WTC11 (cell line): ENCODE data around the gene MAP2K1.

Experiments
- ATF2 ChIP-seq: sonication (generic); formaldehyde crosslinking; IDR thresholded peaks from 2 replicates; pipeline ENCODE4 v1.8.1; 2022; ENCODE audit warnings: low read depth, missing genetic modification reagents, borderline replicate concordance
- ATF6 ChIP-seq: sonication (generic); formaldehyde crosslinking; IDR thresholded peaks from 2 replicates; pipeline ENCODE4 v1.8.1; 2023; ENCODE audit warnings: mild to moderate bottlenecking, missing genetic modification reagents
- CREB1 ChIP-seq: sonication (generic); formaldehyde crosslinking; IDR thresholded peaks from 2 replicates; pipeline ENCODE4 v1.8.0; 2023; ENCODE audit warnings: mild to moderate bottlenecking, missing genetic modification reagents
- CTCF ChIP-seq: fragments of 200-600 bp; IDR thresholded peaks from 2 replicates; pipeline ENCODE4 v1.8.0; 2022; ENCODE audit warnings: antibody characterized with exemption
- HMGXB4 ChIP-seq: sonication (generic); formaldehyde crosslinking; IDR thresholded peaks from 2 replicates; pipeline ENCODE4 v1.8.1; 2023; ENCODE audit warnings: mild to moderate bottlenecking, moderate library complexity, missing genetic modification reagents
- MAX ChIP-seq: sonication (generic); formaldehyde crosslinking; IDR thresholded peaks from 2 replicates; pipeline ENCODE4 v1.8.0; 2022; ENCODE audit warnings: mild to moderate bottlenecking, missing genetic modification reagents
- ZNF425 ChIP-seq: fragments of 250-450 bp; sonication (Bioruptor Pico); conservative IDR thresholded peaks from 2 replicates; pipeline ENCODE4 v1.9.0; 2021; ENCODE audit warnings: mild to moderate bottlenecking

GRCh38 chr15:66462627-66463026, 75.9 kb downstream of the MAP2K1 start:
- TF ChIP-seq HMGXB4 (no peak), MAX (no peak), CTCF (no peak), CREB1 (CRISPR knock-in tag) (no peak), ATF2 (CRISPR knock-in tag) (no peak), ZNF425 (CRISPR knock-in tag) (no peak), ATF6 (CRISPR knock-in tag) (no peak)
